HEK293 (cell line): ENCODE data around the gene L3MBTL3.

Experiments
- CTCF ChIA-PET: fragments of 350-600 bp; formaldehyde crosslinking; extraction: SDS; loops from one replicate; lab custom pipeline; 2021; ENCODE audit warnings: antibody characterized with exemption; lab: Yijun Ruan, JAX
- POLR2A ChIA-PET: fragments of 300-600 bp; formaldehyde crosslinking; extraction: SDS; loops from one replicate; lab custom pipeline; 2020; ENCODE audit warnings: antibody characterized with exemption, inconsistent platforms; lab: Yijun Ruan, JAX
- H3K27ac ChIP-seq: fragments of 200-500 bp; sonication (Bioruptor generic); 2 replicates; pipeline ENCODE4 v1.5.1; 2014; ENCODE audit warnings: low read depth, low read length, control low read depth, inconsistent platforms; ENCODE audit errors: extremely low read depth
- H3K36me3 ChIP-seq, 2 experiments: fragments of 200-500 bp in 1 of 2; sonication (Bioruptor generic) in 1 of 2; 1 replicate in 1 of 2; 2 replicates in 1 of 2; pipeline ENCODE4 v1.5.1; 2014 to 2017; ENCODE audit warnings: inconsistent platforms in 2 of 2, low read length in 2 of 2; ENCODE audit not compliant: control insufficient read depth in 2 of 2, insufficient read depth in 1 of 2
- H3K4me1 ChIP-seq: fragments of 200-500 bp; sonication (Bioruptor generic); 2 replicates; pipeline ENCODE4 v1.5.1; 2014; ENCODE audit warnings: mild to moderate bottlenecking, low read length, inconsistent platforms; ENCODE audit not compliant: control insufficient read depth, insufficient read depth
- H3K4me3 ChIP-seq: 2 replicates; pipeline ENCODE4 v1.5.1; 2011; ENCODE audit warnings: low read depth, mild to moderate bottlenecking, control low read depth, low read length, moderate library complexity
- H3K9me3 ChIP-seq: fragments of 200-500 bp; sonication (Bioruptor generic); 2 replicates; pipeline ENCODE4 v1.5.1; 2014; ENCODE audit warnings: low read depth, low read length, inconsistent platforms; ENCODE audit not compliant: control insufficient read depth, insufficient read depth
- GFI1B ChIP-seq: fragments of 450-650 bp; formaldehyde crosslinking; IDR thresholded peaks from 2 replicates; pipeline ENCODE4 v1.5.1; 2016; ENCODE audit warnings: missing biosample characterization, missing genetic modification characterization
- GLIS2 ChIP-seq: fragments of 450-650 bp; formaldehyde crosslinking; IDR thresholded peaks from 2 replicates; pipeline ENCODE4 v1.5.1; 2016; ENCODE audit warnings: missing biosample characterization, missing genetic modification characterization
- OVOL3 ChIP-seq: fragments of 450-650 bp; formaldehyde crosslinking; IDR thresholded peaks from 2 replicates; pipeline ENCODE4 v1.5.1; 2016; ENCODE audit warnings: missing biosample characterization, missing genetic modification characterization
- PRDM1 ChIP-seq: fragments of 450-650 bp; formaldehyde crosslinking; IDR thresholded peaks from 2 replicates; pipeline ENCODE4; 2016; ENCODE audit warnings: missing biosample characterization, missing genetic modification characterization
- SCRT1 ChIP-seq: fragments of 450-650 bp; formaldehyde crosslinking; IDR thresholded peaks from 2 replicates; pipeline ENCODE4 v1.5.1; 2016; ENCODE audit warnings: missing biosample characterization, missing genetic modification characterization, borderline replicate concordance
- SETDB1 ChIP-seq: IDR thresholded peaks from one replicate; pipeline ENCODE4 v1.6.1; 2017; ENCODE audit warnings: mild to moderate bottlenecking, low read length, moderate library complexity, mixed read lengths; ENCODE audit not compliant: insufficient read length
- YY1 ChIP-seq: fragments of 450-650 bp; formaldehyde crosslinking; IDR thresholded peaks from 2 replicates; pipeline ENCODE4 v1.5.1; 2018; ENCODE audit warnings: missing biosample characterization, missing genetic modification characterization
- YY2 ChIP-seq: fragments of 450-650 bp; formaldehyde crosslinking; IDR thresholded peaks from 2 replicates; pipeline ENCODE4 v1.5.1; 2016; ENCODE audit warnings: missing biosample characterization, missing genetic modification characterization
- ZBTB44 ChIP-seq: fragments of 450-650 bp; IDR thresholded peaks from 2 replicates; pipeline ENCODE4 v1.5.1; 2018; ENCODE audit warnings: missing biosample characterization, mild to moderate bottlenecking, missing genetic modification characterization
- ZFP3 ChIP-seq: fragments of 450-650 bp; formaldehyde crosslinking; IDR thresholded peaks from 2 replicates; pipeline ENCODE4 v1.5.1; 2016; ENCODE audit warnings: low read depth, missing biosample characterization, missing genetic modification characterization
- ZNF19 ChIP-seq: fragments of 450-650 bp; formaldehyde crosslinking; IDR thresholded peaks from 2 replicates; pipeline ENCODE4; 2016; ENCODE audit warnings: missing biosample characterization, missing genetic modification characterization, low read depth
- ZNF24 ChIP-seq: fragments of 450-650 bp; formaldehyde crosslinking; IDR thresholded peaks from 2 replicates; pipeline ENCODE4 v1.5.1; 2016; ENCODE audit warnings: missing biosample characterization, missing genetic modification characterization
- ZNF362 ChIP-seq: fragments of 450-650 bp; formaldehyde crosslinking; IDR thresholded peaks from 2 replicates; pipeline ENCODE4 v1.5.1; 2016; ENCODE audit warnings: missing biosample characterization, missing genetic modification characterization
- ZNF433 ChIP-seq: fragments of 450-650 bp; formaldehyde crosslinking; IDR thresholded peaks from 2 replicates; pipeline ENCODE4 v1.5.1; 2016; ENCODE audit warnings: missing biosample characterization, missing genetic modification characterization, low read depth
- ZNF488 ChIP-seq: fragments of 450-650 bp; formaldehyde crosslinking; IDR thresholded peaks from 2 replicates; pipeline ENCODE4 v1.5.1; 2016; ENCODE audit warnings: missing biosample characterization, missing genetic modification characterization
- ZNF501 ChIP-seq: fragments of 450-650 bp; formaldehyde crosslinking; IDR thresholded peaks from 2 replicates; pipeline ENCODE4 v1.5.1; 2016; ENCODE audit warnings: missing biosample characterization, missing genetic modification characterization
- ZNF560 ChIP-seq: fragments of 450-650 bp; formaldehyde crosslinking; IDR thresholded peaks from 2 replicates; pipeline ENCODE4 v1.5.1; 2017; ENCODE audit warnings: missing biosample characterization, missing genetic modification characterization, borderline replicate concordance
- ZNF610 ChIP-seq: fragments of 450-650 bp; formaldehyde crosslinking; IDR thresholded peaks from 2 replicates; pipeline ENCODE4 v1.5.1; 2016; ENCODE audit warnings: missing biosample characterization, missing genetic modification characterization, borderline replicate concordance
- ZNF621 ChIP-seq: fragments of 450-650 bp; formaldehyde crosslinking; IDR thresholded peaks from 2 replicates; pipeline ENCODE4 v1.5.1; 2017; ENCODE audit warnings: missing biosample characterization, missing genetic modification characterization
- ZNF677 ChIP-seq: fragments of 450-650 bp; IDR thresholded peaks from 2 replicates; pipeline ENCODE4 v1.5.0; 2018; ENCODE audit warnings: missing biosample characterization, mild to moderate bottlenecking, missing genetic modification characterization, moderate library complexity
- ZNF747 ChIP-seq: fragments of 450-650 bp; formaldehyde crosslinking; IDR thresholded peaks from 2 replicates; pipeline ENCODE4 v1.5.1; 2016; ENCODE audit warnings: missing biosample characterization, missing genetic modification characterization
- ZNF830 ChIP-seq: fragments of 450-650 bp; IDR thresholded peaks from 2 replicates; pipeline ENCODE4 v1.5.0; 2018; ENCODE audit warnings: missing biosample characterization, missing genetic modification characterization, low read depth, mild to moderate bottlenecking, moderate library complexity
- ZSCAN30 ChIP-seq: fragments of 450-650 bp; IDR thresholded peaks from 2 replicates; pipeline ENCODE4 v1.5.1; 2018; ENCODE audit warnings: missing biosample characterization, mild to moderate bottlenecking, missing genetic modification characterization, moderate library complexity

Gene L3MBTL3

GRCh38 chr6:129976110-129976509 is 42.3 kb upstream of the L3MBTL3 start:
- Histone ChIP-seq H3K4me3 (no peak overlapping the region), H3K4me1 (no peaks in the 10 kb centered on the region), H3K36me3 (no peaks in the 10 kb centered on the region), H3K27ac (no peak overlapping the region), H3K9me3 (no peaks in the 10 kb centered on the region)
- POLR2A ChIA-PET, result no interaction called here
- CTCF ChIA-PET, result no interaction called here
- TF ChIP-seq SETDB1 (no peak), ZNF24 (tag by site-specific recombination) (no peak), OVOL3 (tag by site-specific recombination) (no peak), ZNF621 (tag by site-specific recombination) (no peak), GFI1B (tag by site-specific recombination) (no peak), ZNF560 (tag by site-specific recombination) (no peak), ZNF677 (no peak), GLIS2 (tag by site-specific recombination) (no peak), ZNF433 (tag by site-specific recombination) (no peak), ZNF362 (tag by site-specific recombination) (no peak), YY1 (no peak), ZNF747 (tag by site-specific recombination) (no peak), ZNF610 (tag by site-specific recombination) (no peak), ZSCAN30 (tag by site-specific recombination) (no peak), ZFP3 (no peak), ZNF830 (tag by site-specific recombination) (no peak)

GRCh38 chr6:129978148-129978916 is 40.0 kb upstream of the L3MBTL3 start:
- Histone ChIP-seq H3K27ac (no peak overlapping the region), H3K36me3 (no peaks in the 10 kb centered on the region), H3K9me3 (no peaks in the 10 kb centered on the region), H3K4me1 (no peaks in the 10 kb centered on the region), H3K4me3 (no peak overlapping the region)
- POLR2A ChIA-PET, result no interaction called here
- CTCF ChIA-PET, result interaction anchor here (0.5 to 0.6 kb wide), 3 partner anchors 15 to 352 kb away, joined by 3 read pairs; no protein-coding TSS in a partner anchor
- TF ChIP-seq SETDB1 (peak; percentile 85), SCRT1 (no peak), ZNF488 (tag by site-specific recombination) (no peak), YY2 (no peak), ZNF501 (no peak), ZBTB44 (no peak), PRDM1 (tag by site-specific recombination) (no peak), ZNF19 (tag by site-specific recombination) (no peak)
- TF ChIP-seq, all 188 proteins: peak for 1
